GM12892 (cell line): ENCODE results near the gene HOXA11.

ENCODE experiments used
- POLR2A ChIP-seq: IDR thresholded peaks from 2 replicates; pipeline ENCODE4 v1.6.1; 2011; ENCODE audit warnings: low read depth, low read length, control low read depth
- POLR2AphosphoS5 ChIP-seq: IDR thresholded peaks from 2 replicates; pipeline ENCODE4 v1.6.1; 2011; ENCODE audit warnings: low read depth, low read length, control low read depth
- TAF1 ChIP-seq: IDR thresholded peaks from 2 replicates; pipeline ENCODE4 v1.6.1; 2011; ENCODE audit warnings: low read depth, mild to moderate bottlenecking, control low read depth, low read length, borderline replicate concordance

DNA sequence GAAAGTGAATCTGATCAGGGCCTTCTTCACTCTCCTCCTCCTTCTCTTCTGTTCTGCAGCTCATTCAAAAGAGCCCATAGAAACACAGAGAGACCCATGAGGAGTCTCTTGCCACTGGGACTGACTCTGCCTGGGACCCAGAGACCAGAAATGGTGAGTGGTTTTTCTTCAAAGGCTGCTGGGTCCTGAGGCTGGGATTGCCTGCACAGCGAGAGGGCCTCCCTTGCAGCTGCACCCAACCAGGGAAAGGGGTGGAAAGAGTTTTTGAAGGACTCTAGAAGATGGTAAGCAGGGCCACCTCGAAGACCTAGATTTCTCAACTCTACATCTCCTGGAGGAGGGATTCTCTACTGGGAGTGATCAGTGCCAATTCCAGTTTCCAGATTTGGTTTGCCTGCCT lies 30.3 kb upstream of the HOXA11 start:
- TF ChIP-seq POLR2AphosphoS5, result no peak
- TF ChIP-seq POLR2A, result no peak
- no peak for TF ChIP-seq TAF1
